GM23338 (cell line): ENCODE results near the gene TMBIM1.

Experiments used
- CREB1 ChIP-seq: fragments of 250-450 bp; sonication (Bioruptor Pico); IDR thresholded peaks from 2 replicates; pipeline ENCODE4 v1.5.0; 2020; ENCODE audit warnings: low read depth, mild to moderate bottlenecking, moderate library complexity
- EZH2 ChIP-seq: fragments of 200-600 bp; sonication (generic); IDR thresholded peaks from one replicate; pipeline ENCODE4 v1.8.0; 2017; ENCODE audit warnings: antibody characterized with exemption, mild to moderate bottlenecking, low read depth; ENCODE audit not compliant: unreplicated experiment
- EZH2phosphoT487 ChIP-seq: fragments of 200-600 bp; sonication (generic); IDR thresholded peaks from one replicate; pipeline ENCODE4 v1.8.1; 2018; ENCODE audit warnings: antibody characterized with exemption; ENCODE audit not compliant: unreplicated experiment
- JUNB ChIP-seq: IDR thresholded peaks from one replicate; pipeline ENCODE4 v1.6.1; 2016; ENCODE audit warnings: antibody characterized with exemption; ENCODE audit not compliant: unreplicated experiment
- POLR2AphosphoS5 ChIP-seq: IDR thresholded peaks from 2 replicates; pipeline ENCODE4 v1.6.1; 2016; ENCODE audit warnings: antibody characterized with exemption, low read depth
- STAT1 ChIP-seq: IDR thresholded peaks from one replicate; pipeline ENCODE4 v1.6.1; 2016; ENCODE audit warnings: antibody characterized with exemption; ENCODE audit not compliant: unreplicated experiment
- ZNF114 ChIP-seq: fragments of 250-450 bp; sonication (Bioruptor Pico); IDR thresholded peaks from 2 replicates; pipeline ENCODE4 v1.5.0; 2020; ENCODE audit warnings: mild to moderate bottlenecking, moderate library complexity
- ZNF331 ChIP-seq: fragments of 250-450 bp; sonication (Bioruptor Pico); IDR thresholded peaks from 2 replicates; pipeline ENCODE4 v1.5.0; 2020; ENCODE audit warnings: low read depth, mild to moderate bottlenecking, moderate library complexity
- TF ChIP-seq, protein P1 (sequence below), 2 experiments: fragments of 200-600 bp in 1 of 2; sonication (generic) in 1 of 2; conservative IDR thresholded peaks; 2 replicates each; pipeline versions ENCODE4 v1.5.1 to v1.6.1; 2016 to 2017; ENCODE audit warnings: antibody characterized with exemption in 2 of 2, low read depth in 2 of 2, mild to moderate bottlenecking in 2 of 2, moderate library complexity in 1 of 2
- TF ChIP-seq, protein P2 (sequence below): IDR thresholded peaks from one replicate; pipeline ENCODE4 v1.6.1; 2018; ENCODE audit warnings: antibody characterized with exemption; ENCODE audit not compliant: unreplicated experiment

DNA sequence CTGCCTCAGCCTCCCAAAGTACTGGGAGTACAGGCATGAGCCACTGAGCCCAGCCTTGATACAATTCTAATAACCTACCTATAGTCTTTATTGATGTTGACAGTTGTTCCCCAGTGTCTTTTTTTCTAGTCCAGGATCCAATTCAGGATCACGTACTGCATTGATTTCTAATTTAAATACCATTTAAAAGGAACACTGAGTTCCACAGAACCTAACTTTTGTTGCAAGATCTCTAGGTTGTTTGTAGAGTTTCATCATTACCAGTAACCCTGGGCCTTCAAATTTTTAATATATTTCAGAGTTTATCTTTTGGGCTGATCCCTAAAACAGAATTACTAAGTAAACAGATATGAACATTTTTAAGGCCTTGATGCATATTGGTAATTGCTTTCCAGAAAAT lies 21.1 kb upstream of the TMBIM1 start:
- TF ChIP-seq JUNB (no peak), EZH2phosphoT487 (no peak), POLR2AphosphoS5 (no peak), EZH2 (no peak), STAT1 (no peak), CREB1 (CRISPR knock-in tag) (no peak), ZNF114 (CRISPR knock-in tag) (no peak), ZNF331 (CRISPR knock-in tag) (no peak)
- TF ChIP-seq, protein P1, sequence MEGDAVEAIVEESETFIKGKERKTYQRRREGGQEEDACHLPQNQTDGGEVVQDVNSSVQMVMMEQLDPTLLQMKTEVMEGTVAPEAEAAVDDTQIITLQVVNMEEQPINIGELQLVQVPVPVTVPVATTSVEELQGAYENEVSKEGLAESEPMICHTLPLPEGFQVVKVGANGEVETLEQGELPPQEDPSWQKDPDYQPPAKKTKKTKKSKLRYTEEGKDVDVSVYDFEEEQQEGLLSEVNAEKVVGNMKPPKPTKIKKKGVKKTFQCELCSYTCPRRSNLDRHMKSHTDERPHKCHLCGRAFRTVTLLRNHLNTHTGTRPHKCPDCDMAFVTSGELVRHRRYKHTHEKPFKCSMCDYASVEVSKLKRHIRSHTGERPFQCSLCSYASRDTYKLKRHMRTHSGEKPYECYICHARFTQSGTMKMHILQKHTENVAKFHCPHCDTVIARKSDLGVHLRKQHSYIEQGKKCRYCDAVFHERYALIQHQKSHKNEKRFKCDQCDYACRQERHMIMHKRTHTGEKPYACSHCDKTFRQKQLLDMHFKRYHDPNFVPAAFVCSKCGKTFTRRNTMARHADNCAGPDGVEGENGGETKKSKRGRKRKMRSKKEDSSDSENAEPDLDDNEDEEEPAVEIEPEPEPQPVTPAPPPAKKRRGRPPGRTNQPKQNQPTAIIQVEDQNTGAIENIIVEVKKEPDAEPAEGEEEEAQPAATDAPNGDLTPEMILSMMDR (conservative IDR thresholded peaks at IDR 0.05; ENCODE audit: low read depth in 2 of 2) = no peak
- TF ChIP-seq, protein P2, sequence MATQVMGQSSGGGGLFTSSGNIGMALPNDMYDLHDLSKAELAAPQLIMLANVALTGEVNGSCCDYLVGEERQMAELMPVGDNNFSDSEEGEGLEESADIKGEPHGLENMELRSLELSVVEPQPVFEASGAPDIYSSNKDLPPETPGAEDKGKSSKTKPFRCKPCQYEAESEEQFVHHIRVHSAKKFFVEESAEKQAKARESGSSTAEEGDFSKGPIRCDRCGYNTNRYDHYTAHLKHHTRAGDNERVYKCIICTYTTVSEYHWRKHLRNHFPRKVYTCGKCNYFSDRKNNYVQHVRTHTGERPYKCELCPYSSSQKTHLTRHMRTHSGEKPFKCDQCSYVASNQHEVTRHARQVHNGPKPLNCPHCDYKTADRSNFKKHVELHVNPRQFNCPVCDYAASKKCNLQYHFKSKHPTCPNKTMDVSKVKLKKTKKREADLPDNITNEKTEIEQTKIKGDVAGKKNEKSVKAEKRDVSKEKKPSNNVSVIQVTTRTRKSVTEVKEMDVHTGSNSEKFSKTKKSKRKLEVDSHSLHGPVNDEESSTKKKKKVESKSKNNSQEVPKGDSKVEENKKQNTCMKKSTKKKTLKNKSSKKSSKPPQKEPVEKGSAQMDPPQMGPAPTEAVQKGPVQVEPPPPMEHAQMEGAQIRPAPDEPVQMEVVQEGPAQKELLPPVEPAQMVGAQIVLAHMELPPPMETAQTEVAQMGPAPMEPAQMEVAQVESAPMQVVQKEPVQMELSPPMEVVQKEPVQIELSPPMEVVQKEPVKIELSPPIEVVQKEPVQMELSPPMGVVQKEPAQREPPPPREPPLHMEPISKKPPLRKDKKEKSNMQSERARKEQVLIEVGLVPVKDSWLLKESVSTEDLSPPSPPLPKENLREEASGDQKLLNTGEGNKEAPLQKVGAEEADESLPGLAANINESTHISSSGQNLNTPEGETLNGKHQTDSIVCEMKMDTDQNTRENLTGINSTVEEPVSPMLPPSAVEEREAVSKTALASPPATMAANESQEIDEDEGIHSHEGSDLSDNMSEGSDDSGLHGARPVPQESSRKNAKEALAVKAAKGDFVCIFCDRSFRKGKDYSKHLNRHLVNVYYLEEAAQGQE = no peak
